ENCODE data around the gene EP400. TPM values are rescaled to one million over a fixed set of nuclear protein-coding genes. Genes with fewer than 3 reads are reported as not detected.

EP400 gene
- 10 to 100 TPM; 34.9 to 47.8 (median 40.7) TPM for total RNA-seq
- long read RNA-seq, donor 1, partial matches to known transcripts = 4 of 6 reads
- long read RNA-seq, donor 1, other reads (novel, unspliced or antisense) = 1 of 6 reads
- long read RNA-seq, donor 2, partial matches to known transcripts = 1 of 1 reads
- long read RNA-seq, donor 2, other reads (novel, unspliced or antisense) = 0 of 1 reads

- H3K36me3 ChIP-seq (ENCODE audit: low read depth) = no peaks in the 10 kb centered on the region
- peak; percentile 58 for TF ChIP-seq CTCF (IDR thresholded peaks at IDR 0.05)
- intact Hi-C loops (cut with DNase I, micrococcal nuclease) = no loop called here
- H3K4me1 ChIP-seq (ENCODE audit: low read depth) = peaks cover 14% of the 10 kb centered on the region
- ATAC-seq = peak; percentile 98
- DNase-seq = peak; percentile 98
- H3K9me3 ChIP-seq = no peaks in the 10 kb centered on the region
- H3K4me3 ChIP-seq = peak within 1 kb of the TSS; percentile 92
These were observed at the start of gene EP400 for GRCh38 chr12:131949431-131950181. Gene EP400, plus strand, starts transcription at chr12:131949942. Its CDS starts 10,678 bp downstream, at chr12:131960620.

GRCh38 chr12:131900397-131900796 is 49.3 kb upstream of the EP400 start:
- Histone ChIP-seq H3K9me3 (no peaks in the 10 kb centered on the region), H3K4me1 (ENCODE audit: low read depth) (peaks cover 16% of the 10 kb centered on the region), H3K36me3 (ENCODE audit: low read depth) (no peaks in the 10 kb centered on the region), H3K4me3 (no peak overlapping the region)
- no peak for TF ChIP-seq CTCF (IDR thresholded peaks at IDR 0.05)
- intact Hi-C loops (cut with DNase I, micrococcal nuclease) = no loop called here
- DNase-seq (peak in 1 of 3 donors; percentile 17), ATAC-seq (no peak)

- intact Hi-C loops (cut with DNase I, micrococcal nuclease) = no loop called here
- DNase-seq (peak in 2 of 3 donors; percentile 26 to 50), ATAC-seq (peak; percentile 63)
- H3K36me3 ChIP-seq (ENCODE audit: low read depth) = no peaks in the 10 kb centered on the region
- no peak for TF ChIP-seq CTCF (IDR thresholded peaks at IDR 0.05)
- peaks cover 10% of the 10 kb centered on the region for H3K4me1 ChIP-seq (ENCODE audit: low read depth)
- no peak overlapping the region for H3K4me3 ChIP-seq
- H3K9me3 ChIP-seq = no peaks in the 10 kb centered on the region
These were observed 48.1 kb upstream of the EP400 start for GRCh38 chr12:131901431-131902331.

GRCh38 chr12:131902332-131903241 is 47.2 kb upstream of the EP400 start:
- DNase-seq (peak in 1 of 3 donors; percentile 23), ATAC-seq (no peak)
- Histone ChIP-seq H3K36me3 (ENCODE audit: low read depth) (no peaks in the 10 kb centered on the region), H3K9me3 (no peaks in the 10 kb centered on the region), H3K4me1 (ENCODE audit: low read depth) (peaks cover 5% of the 10 kb centered on the region), H3K4me3 (no peak overlapping the region)
- no peak for TF ChIP-seq CTCF (IDR thresholded peaks at IDR 0.05)
- intact Hi-C loops (cut with DNase I, micrococcal nuclease) = no loop called here
